Common myeloid progenitor, CD34-positive (primary cell): ENCODE measurements around the gene PRICKLE4.

ENCODE experiments used
- CTCF ChIA-PET: fragments of 350-600 bp; sonication (Branson Sonifier 250); formaldehyde crosslinking; loops from one replicate; lab custom pipeline; 2021; ENCODE audit warnings: antibody characterized with exemption; lab: Charles Lee
- POLR2A ChIA-PET: fragments of 350-600 bp; sonication (Branson Sonifier 250); formaldehyde crosslinking; loops from one replicate; lab custom pipeline; 2021; ENCODE audit warnings: antibody characterized with exemption; lab: Charles Lee
- DNase-seq, 3 donors: peaks; one replicate each; pipeline versions ENCODE4 v3.0.0 to v3.0.0-alpha.2; 2013
- H3K27ac ChIP-seq, 2 experiments: 1 replicate in 1 of 2; 2 replicates in 1 of 2; pipeline ENCODE4 v1.7.0; 2013; ENCODE audit warnings: inconsistent platforms in 2 of 2, low read length in 2 of 2, mild to moderate bottlenecking in 2 of 2, low read depth in 1 of 2, moderate library complexity in 1 of 2; ENCODE audit not compliant: severe bottlenecking in 2 of 2, insufficient read depth in 1 of 2, poor library complexity in 1 of 2
- H3K27me3 ChIP-seq, 5 experiments: replicated peaks in 2 of 5; 1 replicate in 3 of 5; 2 replicates in 2 of 5; pipeline versions ENCODE4 v1.6.1 to v1.7.0; 2013; ENCODE audit warnings: low read length in 4 of 5, mild to moderate bottlenecking in 2 of 5, moderate library complexity in 2 of 5, inconsistent platforms in 1 of 5; ENCODE audit not compliant: insufficient read depth in 5 of 5, control insufficient read depth in 4 of 5
- H3K36me3 ChIP-seq, 4 experiments: 1 replicate in 2 of 4; 2 replicates in 2 of 4; pipeline versions ENCODE4 v1.6.1 to v1.7.0; 2013; ENCODE audit warnings: low read length in 3 of 4, control low read depth in 1 of 4, mild to moderate bottlenecking in 1 of 4; ENCODE audit not compliant: control insufficient read depth in 4 of 4, insufficient read depth in 4 of 4
- H3K4me1 ChIP-seq, 4 experiments: 1 replicate in 3 of 4; 2 replicates in 1 of 4; pipeline versions ENCODE4 v1.6.1 to v1.7.1; 2013; ENCODE audit warnings: low read length in 3 of 4, mild to moderate bottlenecking in 3 of 4, control low read depth in 1 of 4, inconsistent platforms in 1 of 4, moderate library complexity in 1 of 4; ENCODE audit not compliant: control insufficient read depth in 4 of 4, insufficient read depth in 4 of 4; ENCODE audit errors: control extremely low read depth in 1 of 4
- H3K4me3 ChIP-seq, 7 experiments: 1 replicate in 4 of 7; 2 replicates in 3 of 7; pipeline versions ENCODE4 v1.5.1 to v1.7.0; 2013; ENCODE audit warnings: mild to moderate bottlenecking in 7 of 7, low read length in 6 of 7, moderate library complexity in 6 of 7, inconsistent platforms in 2 of 7, low read depth in 2 of 7, control low read depth in 1 of 7; ENCODE audit not compliant: insufficient read depth in 4 of 7, control insufficient read depth in 1 of 7; ENCODE audit errors: extremely low read depth in 1 of 7
- H3K9me3 ChIP-seq, 5 experiments: 1 replicate in 4 of 5; 2 replicates in 1 of 5; pipeline versions ENCODE4 v1.6.1 to v1.7.1; 2013; ENCODE audit warnings: low read length in 4 of 5, mild to moderate bottlenecking in 2 of 5, inconsistent platforms in 1 of 5, low read depth in 1 of 5, moderate library complexity in 1 of 5; ENCODE audit not compliant: control insufficient read depth in 4 of 5, insufficient read depth in 2 of 5; ENCODE audit errors: control extremely low read depth in 1 of 5
- WGBS: methylation state at CpG from one replicate; pipeline ENCODE4 v1.1.5; 2013; ENCODE audit not compliant: insufficient coverage; 5-methylcytosine and 5-hydroxymethylcytosine counted together

Gene PRICKLE4

GRCh38 chr6:41756354-41756753, 24.2 kb upstream of the PRICKLE4 start:
- POLR2A ChIA-PET = interaction anchor here (0.7 kb wide), 1 partner anchor 166 kb away, joined by 3 read pairs; no protein-coding TSS in a partner anchor
- H3K4me1 ChIP-seq = peaks cover 0 to 6% (median 2%) of the 10 kb centered on the region in 4 experiments
- H3K9me3 ChIP-seq = no peaks in the 10 kb centered on the region
- H3K4me3 ChIP-seq = no peak overlapping the region
- no peaks in the 10 kb centered on the region for H3K36me3 ChIP-seq
- H3K27ac ChIP-seq = no peak overlapping the region
- CTCF ChIA-PET = interaction anchor here (1.0 to 3.0 kb wide), 4 partner anchors 13 to 51 kb away, joined by 4 to 11 read pairs (median 4); no protein-coding TSS in a partner anchor
- 46% methylated on average over 11 of the region's 13 CpGs for WGBS
- H3K27me3 ChIP-seq = peaks cover 0 to 4% (median 0%) of the 10 kb centered on the region in 5 experiments
- DNase-seq = no peak

GRCh38 chr6:41757271-41757670, 23.3 kb upstream of the PRICKLE4 start:
- H3K27me3 ChIP-seq = peaks cover 0 to 4% (median 0%) of the 10 kb centered on the region in 5 experiments
- ChIA-PET CTCF (interaction anchor here (1.4 to 3.0 kb wide), 2 partner anchors 14 to 18 kb away, joined by 4 to 11 read pairs; no protein-coding TSS in a partner anchor), POLR2A (no interaction called here)
- DNase-seq = no peak
- no peak overlapping the region for H3K4me3 ChIP-seq
- H3K9me3 ChIP-seq = no peaks in the 10 kb centered on the region
- H3K27ac ChIP-seq = no peak overlapping the region
- no peaks in the 10 kb centered on the region for H3K36me3 ChIP-seq
- H3K4me1 ChIP-seq = peaks cover 0 to 6% (median 2%) of the 10 kb centered on the region in 4 experiments
- 98% methylated on average over 6 of the region's 6 CpGs for WGBS

- H3K9me3 ChIP-seq = no peaks in the 10 kb centered on the region
- no peak overlapping the region for H3K4me3 ChIP-seq
- no peaks in the 10 kb centered on the region for H3K36me3 ChIP-seq
- peaks cover 0 to 4% (median 0%) of the 10 kb centered on the region in 5 experiments for H3K27me3 ChIP-seq
- DNase-seq = no peak
- CTCF ChIA-PET = interaction anchor here (0.7 to 3.0 kb wide), 3 partner anchors 11 to 28 kb away, joined by 3 to 11 read pairs (median 3); no protein-coding TSS in a partner anchor
- 95% methylated on average over 3 of the region's 8 CpGs for WGBS
- POLR2A ChIA-PET = no interaction called here
- H3K27ac ChIP-seq = no peak overlapping the region
- peaks cover 0 to 6% (median 2%) of the 10 kb centered on the region in 4 experiments for H3K4me1 ChIP-seq
Observed at GRCh38 chr6:41757931-41758640, 22.5 kb upstream of the PRICKLE4 start.

- CTCF ChIA-PET = interaction anchor here (0.7 to 1.2 kb wide), 4 partner anchors 10 to 27 kb away, joined by 3 read pairs; no protein-coding TSS in a partner anchor
Observed at GRCh38 chr6:41758641-41759035, 21.9 kb upstream of the PRICKLE4 start.

GRCh38 chr6:41759106-41759904, 21.3 kb upstream of the PRICKLE4 start:
- Histone ChIP-seq H3K4me1 (peaks cover 0 to 18% (median 5%) of the 10 kb centered on the region in 4 experiments), H3K36me3 (no peaks in the 10 kb centered on the region), H3K4me3 (no peak overlapping the region), H3K27ac (no peak overlapping the region), H3K9me3 (no peaks in the 10 kb centered on the region), H3K27me3 (no peaks in the 10 kb centered on the region)
- ChIA-PET POLR2A (no interaction called here), CTCF (interaction anchor here (0.7 to 1.5 kb wide), 5 partner anchors 9 to 60 kb away, joined by 3 to 5 read pairs (median 3); no protein-coding TSS in a partner anchor)
- no peak for DNase-seq
- 95% methylated on average over 11 of the region's 13 CpGs for WGBS

More at GRCh38 chr6:41758641-41759035, 21.9 kb upstream of the PRICKLE4 start:
- Histone ChIP-seq H3K4me1 (peaks cover 0 to 11% (median 3%) of the 10 kb centered on the region in 4 experiments), H3K27ac (no peak overlapping the region), H3K9me3 (no peaks in the 10 kb centered on the region), H3K4me3 (no peak overlapping the region), H3K36me3 (no peaks in the 10 kb centered on the region), H3K27me3 (peaks cover 0 to 4% (median 0%) of the 10 kb centered on the region in 5 experiments)
- POLR2A ChIA-PET = no interaction called here
- WGBS = 100% methylated on average over 6 of the region's 6 CpGs
- no peak for DNase-seq

GRCh38 chr6:41759905-41760579, 20.5 kb upstream of the PRICKLE4 start:
- 100% methylated on average over 2 of the region's 2 CpGs for WGBS
- no peak overlapping the region for H3K4me3 ChIP-seq
- H3K4me1 ChIP-seq = peaks cover 0 to 18% (median 5%) of the 10 kb centered on the region in 4 experiments
- DNase-seq = no peak
- POLR2A ChIA-PET = no interaction called here
- H3K27me3 ChIP-seq = no peaks in the 10 kb centered on the region
- CTCF ChIA-PET = interaction anchor here (1.0 to 1.5 kb wide), 3 partner anchors 12 to 61 kb away, joined by 3 to 5 read pairs (median 3); no protein-coding TSS in a partner anchor
- no peaks in the 10 kb centered on the region for H3K36me3 ChIP-seq
- no peaks in the 10 kb centered on the region for H3K9me3 ChIP-seq
- no peak overlapping the region for H3K27ac ChIP-seq
